Cardiac fibroblast (primary cell): ENCODE results near the gene SPTBN4.
"Not testable (repeated sequence)": the region's sequence is repeated elsewhere in the genome, so short reads cannot be mapped to it uniquely, and the experiment has no call there.

Source experiments
- DNase-seq, 2 donors: peaks; one replicate each; pipeline versions ENCODE4 v3.0.0 to v3.0.0-alpha.2; 2010; ENCODE audit warnings: low read depth in 2 of 2
- H3K4me3 ChIP-seq, 2 donors: replicated peaks in 1 of 2; 1 replicate in 1 of 2; 2 replicates in 1 of 2; pipeline ENCODE4 v1.5.1; 2011; ENCODE audit warnings: low read depth in 2 of 2, low read length in 2 of 2, mild to moderate bottlenecking in 2 of 2, moderate library complexity in 1 of 2
- CTCF ChIP-seq: IDR thresholded peaks from one replicate; pipeline ENCODE4 v1.5.1; 2011; ENCODE audit warnings: low read depth, mild to moderate bottlenecking, low read length, inconsistent platforms

SPTBN4 gene

GRCh38 chr19:40445780-40446262 is 21.0 kb upstream of the SPTBN4 start:
- H3K4me3 ChIP-seq = no peak overlapping the region
- DNase-seq = peak in 1 of 2 donors; percentile 18
- TF ChIP-seq CTCF = no peak

GRCh38 chr19:40446263-40446784 is 20.5 kb upstream of the SPTBN4 start:
- H3K4me3 ChIP-seq = no peak overlapping the region
- no peak for DNase-seq
- no peak for TF ChIP-seq CTCF

- DNase-seq = no peak
- H3K4me3 ChIP-seq = no peak overlapping the region
- no peak for TF ChIP-seq CTCF
Measured at GRCh38 chr19:40449506-40449905, 17.3 kb upstream of the SPTBN4 start.

- TF ChIP-seq CTCF = no peak
- H3K4me3 ChIP-seq = no peak overlapping the region
- no peak for DNase-seq
Measured at GRCh38 chr19:40450664-40451063, 16.1 kb upstream of the SPTBN4 start.

GRCh38 chr19:40452016-40452415 is 14.8 kb upstream of the SPTBN4 start:
- TF ChIP-seq CTCF = no peak
- no peak overlapping the region for H3K4me3 ChIP-seq
- DNase-seq = no peak

GRCh38 chr19:40453151-40453735 is 13.6 kb upstream of the SPTBN4 start:
- H3K4me3 ChIP-seq = no peak overlapping the region
- TF ChIP-seq CTCF = no peak
- no peak for DNase-seq

- not testable (repeated sequence) for DNase-seq, H3K4me3 ChIP-seq
Measured at GRCh38 chr19:40453943-40454342, 12.9 kb upstream of the SPTBN4 start.
